Activated CD8-positive, alpha-beta T cell treated with anti-CD3 and anti-CD28 coated beads for 36 hours (primary cell): ENCODE measurements around the gene ADRA1B. TPM values are rescaled to one million over a fixed set of nuclear protein-coding genes. Genes with fewer than 3 reads are reported as not detected.

Experiments
- ATAC-seq: fragments of 200-7000 bp; cut with Tn5 transposase; one replicate; pipeline ENCODE4 v1.10.0; 2021; ENCODE audit warnings: mild to moderate bottlenecking, moderate library complexity
- CTCF ChIA-PET: fragments of 350-600 bp; sonication (Branson Sonifier 250); formaldehyde crosslinking; loops from one replicate; lab custom pipeline; 2021; ENCODE audit warnings: antibody characterized with exemption; lab: Charles Lee
- POLR2A ChIA-PET: fragments of 350-600 bp; sonication (Branson Sonifier 250); formaldehyde crosslinking; loops from one replicate; lab custom pipeline; 2021; ENCODE audit warnings: antibody characterized with exemption; lab: Charles Lee
- DNase-seq: peaks from one replicate; pipeline ENCODE4 v3.0.0-alpha.2; 2020
- H3K27ac Mint-ChIP-seq: one replicate; pipeline ENCODE4 v1.8.0; 2021; ENCODE audit warnings: mild to moderate bottlenecking, mixed read lengths
- H3K27me3 Mint-ChIP-seq: one replicate; pipeline ENCODE4 v1.8.0; 2021; ENCODE audit warnings: mixed read lengths
- H3K36me3 Mint-ChIP-seq: one replicate; pipeline ENCODE4 v1.8.0; 2021; ENCODE audit warnings: low read depth, mixed read lengths
- H3K4me1 Mint-ChIP-seq: one replicate; pipeline ENCODE4 v1.8.0; 2021; ENCODE audit warnings: low read depth, mixed read lengths
- H3K4me3 Mint-ChIP-seq: one replicate; pipeline ENCODE4 v1.8.0; 2021; ENCODE audit warnings: mild to moderate bottlenecking, moderate library complexity, mixed read lengths
- H3K9me3 Mint-ChIP-seq: one replicate; pipeline ENCODE4 v1.8.0; 2021; ENCODE audit warnings: mixed read lengths
- intact Hi-C: fragments of 100-400 bp; cut with micrococcal nuclease; formaldehyde crosslinking; loops from one replicate; pipeline ENCODE4 v1.10.0; 2022
- total RNA-seq, 2 experiments: library from RNA; stranded (reverse); gene quantifications; one replicate each; pipeline ENCODE4 v1.2.3, GENCODE V29; 2021
- TF ChIP-seq, protein P1 (sequence below): fragments of 200-600 bp; IDR thresholded peaks from one replicate; pipeline ENCODE4 v1.8.0; 2022; ENCODE audit warnings: antibody characterized with exemption, mild to moderate bottlenecking

Gene ADRA1B
- total RNA-seq, 2 experiments from 2014 or later = not detected

DNA sequence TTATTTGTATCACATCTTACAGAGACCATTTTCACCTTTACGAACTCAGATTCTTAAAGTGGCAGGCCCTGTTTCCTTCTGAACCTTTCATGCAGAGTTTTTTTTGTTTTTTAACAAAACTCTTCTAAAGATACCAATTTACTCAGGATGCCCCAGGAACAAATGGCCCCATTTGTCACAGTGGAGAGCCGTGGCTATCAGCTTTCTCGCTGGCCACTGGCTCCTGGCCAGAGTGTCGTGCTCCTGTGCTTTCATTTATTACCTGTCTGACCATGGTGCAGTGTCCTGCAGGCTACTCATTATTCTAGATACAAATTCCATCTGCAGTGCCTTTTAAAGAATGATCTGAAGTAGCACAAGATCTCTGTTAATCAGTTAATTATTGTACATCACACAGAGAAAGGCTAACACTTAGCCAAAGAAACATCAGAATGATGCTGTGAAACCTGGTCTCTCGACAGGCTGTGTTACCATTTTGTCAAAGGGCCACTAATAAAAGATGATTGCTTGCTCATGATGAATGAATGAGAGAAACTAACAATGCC lies 27.8 kb downstream of the ADRA1B start:
- ChIA-PET POLR2A (no interaction called here), CTCF (no interaction called here)
- no peaks in the 10 kb centered on the region for H3K36me3 Mint-ChIP-seq
- intact Hi-C loops = no loop called here
- no peak overlapping the region for H3K4me3 Mint-ChIP-seq
- no peak for ATAC-seq
- peaks cover 2% of the 10 kb centered on the region for H3K4me1 Mint-ChIP-seq
- H3K9me3 Mint-ChIP-seq = no peaks in the 10 kb centered on the region
- peaks cover 23% of the 10 kb centered on the region for H3K27me3 Mint-ChIP-seq
- H3K27ac Mint-ChIP-seq = no peak overlapping the region
- no peak for DNase-seq
- TF ChIP-seq, protein P1, sequence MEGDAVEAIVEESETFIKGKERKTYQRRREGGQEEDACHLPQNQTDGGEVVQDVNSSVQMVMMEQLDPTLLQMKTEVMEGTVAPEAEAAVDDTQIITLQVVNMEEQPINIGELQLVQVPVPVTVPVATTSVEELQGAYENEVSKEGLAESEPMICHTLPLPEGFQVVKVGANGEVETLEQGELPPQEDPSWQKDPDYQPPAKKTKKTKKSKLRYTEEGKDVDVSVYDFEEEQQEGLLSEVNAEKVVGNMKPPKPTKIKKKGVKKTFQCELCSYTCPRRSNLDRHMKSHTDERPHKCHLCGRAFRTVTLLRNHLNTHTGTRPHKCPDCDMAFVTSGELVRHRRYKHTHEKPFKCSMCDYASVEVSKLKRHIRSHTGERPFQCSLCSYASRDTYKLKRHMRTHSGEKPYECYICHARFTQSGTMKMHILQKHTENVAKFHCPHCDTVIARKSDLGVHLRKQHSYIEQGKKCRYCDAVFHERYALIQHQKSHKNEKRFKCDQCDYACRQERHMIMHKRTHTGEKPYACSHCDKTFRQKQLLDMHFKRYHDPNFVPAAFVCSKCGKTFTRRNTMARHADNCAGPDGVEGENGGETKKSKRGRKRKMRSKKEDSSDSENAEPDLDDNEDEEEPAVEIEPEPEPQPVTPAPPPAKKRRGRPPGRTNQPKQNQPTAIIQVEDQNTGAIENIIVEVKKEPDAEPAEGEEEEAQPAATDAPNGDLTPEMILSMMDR = no peak

DNA sequence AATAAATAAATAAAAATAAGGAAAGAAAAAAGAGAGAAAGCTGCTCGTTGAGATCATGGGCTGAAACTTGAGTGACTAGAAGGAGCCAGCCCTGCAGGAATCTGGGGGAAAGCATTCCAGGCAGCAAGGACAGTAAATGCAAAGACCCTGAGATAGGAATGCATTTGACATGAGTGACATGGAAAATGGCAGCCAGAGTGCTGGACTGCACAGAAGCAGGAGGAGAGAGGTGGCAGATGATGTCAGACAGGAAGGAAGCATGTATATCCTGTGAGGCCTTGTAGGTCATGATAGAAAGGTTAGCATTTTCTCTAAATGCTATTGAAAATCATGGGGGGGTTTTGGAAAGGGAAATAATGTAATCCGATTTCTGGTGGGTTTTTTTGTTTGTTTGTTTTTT lies 29.1 kb downstream of the ADRA1B start:
- TF ChIP-seq, protein P1 = no peak
- intact Hi-C loops = no loop called here
- peaks cover 2% of the 10 kb centered on the region for H3K4me1 Mint-ChIP-seq
- no peak overlapping the region for H3K27ac Mint-ChIP-seq
- no peak overlapping the region for H3K4me3 Mint-ChIP-seq
- H3K27me3 Mint-ChIP-seq = peaks cover 31% of the 10 kb centered on the region
- ChIA-PET CTCF (no interaction called here), POLR2A (no interaction called here)
- no peak for DNase-seq
- ATAC-seq = no peak
- H3K9me3 Mint-ChIP-seq = no peaks in the 10 kb centered on the region
- H3K36me3 Mint-ChIP-seq = no peaks in the 10 kb centered on the region

DNA sequence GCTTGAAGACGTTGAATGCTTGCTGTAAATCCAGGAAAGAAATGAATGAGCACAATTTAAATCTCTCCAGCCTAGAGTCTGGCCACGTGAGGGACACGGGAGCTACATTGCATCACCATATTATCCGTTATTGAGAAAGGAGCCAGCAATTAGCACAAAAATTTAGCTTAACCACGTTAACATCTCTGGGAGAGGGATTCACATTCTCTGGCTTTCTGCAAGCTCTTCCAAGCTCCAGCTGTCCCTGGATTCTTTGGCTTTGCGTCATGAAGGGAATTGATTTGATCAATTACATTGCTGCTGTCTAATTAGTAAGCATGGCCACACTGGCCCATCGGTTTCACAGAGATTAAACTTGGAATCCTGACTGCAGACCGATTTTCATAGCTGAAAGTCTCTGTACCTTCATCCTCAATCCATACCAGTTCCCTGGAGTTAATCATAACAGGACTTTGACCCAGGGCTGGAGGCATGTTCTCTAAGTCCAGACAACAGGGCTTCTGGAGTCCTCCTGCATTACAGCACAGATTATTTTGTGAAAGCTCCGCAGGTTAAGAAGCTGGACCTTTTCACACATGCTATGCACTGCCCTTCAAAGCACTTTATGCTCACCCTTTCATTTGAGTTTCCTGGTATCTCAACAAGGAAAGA lies 31.6 kb downstream of the ADRA1B start:
- intact Hi-C loops = no loop called here
- TF ChIP-seq, protein P1 = no peak
- CTCF ChIA-PET = interaction anchor here (1.1 to 1.3 kb wide), 2 partner anchors 10 to 39 kb away, joined by 3 read pairs; no protein-coding TSS in a partner anchor

DNA sequence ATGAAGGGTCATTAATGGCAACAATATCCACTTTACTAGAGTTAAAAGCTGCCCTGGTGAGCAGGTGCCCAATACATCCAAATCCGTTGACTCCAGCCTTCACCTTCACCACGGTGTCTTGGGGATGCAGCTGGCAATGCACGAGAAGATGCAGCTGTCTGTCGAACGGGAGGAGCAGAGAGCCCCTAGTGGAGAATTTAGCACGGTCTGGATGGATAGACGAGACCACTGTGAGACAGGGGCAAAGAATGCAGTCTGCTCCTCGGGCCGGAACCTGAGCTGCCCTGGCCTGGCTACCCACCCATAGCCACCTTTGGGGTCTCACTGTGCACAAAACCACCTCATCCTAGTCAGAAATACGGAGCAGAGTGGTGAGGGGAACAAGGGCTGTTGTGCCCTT lies 35.1 kb downstream of the ADRA1B start:
- H3K9me3 Mint-ChIP-seq = no peaks in the 10 kb centered on the region
- no peak for DNase-seq

More for the DNA sequence above, 31.6 kb downstream of the ADRA1B start:
- Mint-ChIP-seq H3K27ac (no peak overlapping the region), H3K4me1 (peaks cover 2% of the 10 kb centered on the region), H3K36me3 (no peaks in the 10 kb centered on the region), H3K27me3 (peaks cover 26% of the 10 kb centered on the region), H3K4me3 (no peak overlapping the region), H3K9me3 (no peaks in the 10 kb centered on the region)
- ATAC-seq (no peak), DNase-seq (no peak)
- POLR2A ChIA-PET = no interaction called here

More for the DNA sequence above, 35.1 kb downstream of the ADRA1B start:
- H3K4me1 Mint-ChIP-seq = no peaks in the 10 kb centered on the region
- peaks cover 20% of the 10 kb centered on the region for H3K27me3 Mint-ChIP-seq
- ATAC-seq = no peak
- H3K4me3 Mint-ChIP-seq = no peak overlapping the region
- H3K27ac Mint-ChIP-seq = no peak overlapping the region
- TF ChIP-seq, protein P1 = peak; percentile 20
- CTCF ChIA-PET = interaction anchor here (0.7 to 1.5 kb wide), 3 partner anchors 13 to 36 kb away, joined by 4 to 5 read pairs (median 5); no protein-coding TSS in a partner anchor
- POLR2A ChIA-PET = no interaction called here
- no peaks in the 10 kb centered on the region for H3K36me3 Mint-ChIP-seq
- intact Hi-C loops = no loop called here
